H1 (cell line): ENCODE measurements around the gene TFR2. TPM values are rescaled to one million over a fixed set of nuclear protein-coding genes. Genes with fewer than 3 reads are reported as not detected.

Source experiments
- CTCF ChIA-PET: fragments of 300-600 bp; sonication (Branson Sonifier 250); formaldehyde crosslinking; loops from one replicate; lab custom pipeline; 2021; ENCODE audit not compliant: partially characterized antibody; lab: Charles Lee
- POLR2A ChIA-PET: fragments of 300-600 bp; sonication (Branson Sonifier 250); formaldehyde crosslinking; loops from one replicate; lab custom pipeline; 2021; ENCODE audit warnings: inconsistent platforms; ENCODE audit not compliant: partially characterized antibody; lab: Charles Lee
- DNase-seq, 2 experiments: peaks; one replicate each; pipeline versions ENCODE4 v3.0.0 to v3.0.0-alpha.2; 2010 to 2022; ENCODE audit warnings: low spot score in 2 of 2, low read depth in 1 of 2, mixed read lengths in 1 of 2
- FAIRE-seq: peaks from 2 replicates; lab custom pipeline; 2011; peaks lifted over from hg19 to GRCh38; lab: Jason Lieb, UNC
- H2AFZ ChIP-seq: 2 replicates; pipeline ENCODE4 v1.8.1; 2012; ENCODE audit warnings: low read length, inconsistent platforms
- H2AK5ac ChIP-seq: 2 replicates; pipeline ENCODE4 v1.6.1; 2013; ENCODE audit warnings: low read depth, low read length
- H2BK120ac ChIP-seq: replicated peaks from 2 replicates; pipeline ENCODE3; 2013; ENCODE audit warnings: low read depth, low read length, inconsistent platforms
- H2BK12ac ChIP-seq: 2 replicates; pipeline ENCODE4 v1.6.1; 2013; ENCODE audit warnings: low read depth, low read length
- H2BK15ac ChIP-seq: 2 replicates; pipeline ENCODE4 v1.6.1; 2013; ENCODE audit warnings: low read length
- H2BK20ac ChIP-seq: 2 replicates; pipeline ENCODE4 v1.6.1; 2013; ENCODE audit warnings: low read length
- H2BK5ac ChIP-seq: 2 replicates; pipeline ENCODE4 v1.6.1; 2013; ENCODE audit warnings: low read depth, low read length
- H3K14ac ChIP-seq: 2 replicates; pipeline ENCODE4 v1.6.1; 2013; ENCODE audit warnings: inconsistent platforms; ENCODE audit not compliant: insufficient read length
- H3K18ac ChIP-seq: 2 replicates; pipeline ENCODE4 v1.6.1; 2013; ENCODE audit warnings: low read length; ENCODE audit errors: extremely low read depth
- H3K23ac ChIP-seq: 2 replicates; pipeline ENCODE4 v1.6.1; 2013; ENCODE audit warnings: inconsistent platforms; ENCODE audit not compliant: insufficient read length
- H3K23me2 ChIP-seq: 2 replicates; pipeline ENCODE4 v1.6.1; 2013; ENCODE audit warnings: low read depth, low read length
- H3K27ac ChIP-seq: 2 replicates; pipeline ENCODE4 v1.6.1; 2011; ENCODE audit warnings: low read depth, low read length, inconsistent platforms
- H3K27me3 ChIP-seq, 4 experiments: replicated peaks in 1 of 4; 1 replicate in 1 of 4; 2 replicates in 3 of 4; pipeline versions ENCODE4 v1.6.1 to v1.8.1; 2011 to 2013; ENCODE audit warnings: low read length in 3 of 4, mild to moderate bottlenecking in 3 of 4, inconsistent platforms in 2 of 4, mixed read lengths in 2 of 4, moderate library complexity in 1 of 4; ENCODE audit not compliant: control insufficient read depth in 3 of 4, insufficient read depth in 3 of 4; ENCODE audit errors: extremely low read depth in 1 of 4
- H3K36me3 ChIP-seq, 4 experiments: 2 replicates each; pipeline versions ENCODE4 v1.6.1 to v1.8.1; 2011 to 2013; ENCODE audit warnings: mild to moderate bottlenecking in 4 of 4, low read length in 3 of 4, moderate library complexity in 2 of 4, control low read depth in 1 of 4, inconsistent platforms in 1 of 4; ENCODE audit not compliant: insufficient read depth in 4 of 4, control insufficient read depth in 2 of 4
- H3K4ac ChIP-seq: replicated peaks from 2 replicates; pipeline ENCODE3; 2013; ENCODE audit warnings: low read length, low read depth, mixed read lengths, inconsistent platforms; ENCODE audit not compliant: insufficient read length
- H3K4me1 ChIP-seq, 4 experiments: replicated peaks in 1 of 4; 1 replicate in 1 of 4; 2 replicates in 3 of 4; pipeline versions ENCODE4 v1.6.1 to v1.8.1; 2011 to 2013; ENCODE audit warnings: low read length in 3 of 4, inconsistent platforms in 2 of 4, mixed read lengths in 1 of 4; ENCODE audit not compliant: insufficient read depth in 4 of 4, control insufficient read depth in 3 of 4
- H3K4me2 ChIP-seq, 2 experiments: 2 replicates each; pipeline versions ENCODE4 v1.6.1 to v1.8.1; 2011 to 2013; ENCODE audit warnings: low read depth in 2 of 2, low read length in 2 of 2, control low read depth in 1 of 2, inconsistent platforms in 1 of 2, mild to moderate bottlenecking in 1 of 2; ENCODE audit not compliant: insufficient read depth in 1 of 2
- H3K4me3 ChIP-seq, 4 experiments: fragments of 200-600, 300-600 bp in 1 of 4; sonication (generic), shearing (Covaris generic), sonication (Bioruptor Twin) in 1 of 4; 2 replicates each; pipeline versions ENCODE4 v1.5.1 to v1.8.1; 2011 to 2016; ENCODE audit warnings: low read length in 4 of 4, low read depth in 3 of 4, control low read depth in 2 of 4, inconsistent platforms in 2 of 4, mild to moderate bottlenecking in 2 of 4, mixed read lengths in 1 of 4, moderate library complexity in 1 of 4; ENCODE audit not compliant: insufficient read depth in 2 of 4; ENCODE audit errors: extremely low read depth in 1 of 4
- H3K56ac ChIP-seq: replicated peaks from 2 replicates; pipeline ENCODE3; 2013; ENCODE audit warnings: low read depth, mild to moderate bottlenecking, mixed read lengths, low read length, inconsistent platforms; ENCODE audit not compliant: insufficient read length
- H3K79me1 ChIP-seq: 2 replicates; pipeline ENCODE4 v1.6.1; 2013; ENCODE audit warnings: low read depth, low read length, control low read depth
- H3K79me2 ChIP-seq, 2 experiments: 2 replicates each; pipeline versions ENCODE4 v1.6.1 to v1.8.1; 2012 to 2013; ENCODE audit warnings: low read length in 2 of 2, mild to moderate bottlenecking in 2 of 2, inconsistent platforms in 1 of 2; ENCODE audit not compliant: insufficient read depth in 2 of 2, control insufficient read depth in 1 of 2
- H3K9ac ChIP-seq, 4 experiments: replicated peaks in 1 of 4; 1 replicate in 1 of 4; 2 replicates in 3 of 4; pipeline versions ENCODE4 v1.6.1 to v1.8.1; 2011 to 2013; ENCODE audit warnings: low read depth in 3 of 4, low read length in 3 of 4, control low read depth in 2 of 4, mild to moderate bottlenecking in 2 of 4, moderate library complexity in 2 of 4, inconsistent platforms in 1 of 4; ENCODE audit errors: extremely low read depth in 1 of 4
- H3K9me3 ChIP-seq, 2 experiments: 2 replicates each; pipeline versions ENCODE4 v1.6.1 to v1.8.1; 2012 to 2013; ENCODE audit warnings: mild to moderate bottlenecking in 2 of 2, moderate library complexity in 2 of 2, control low read depth in 1 of 2, inconsistent platforms in 1 of 2, low read depth in 1 of 2, low read length in 1 of 2, mixed read lengths in 1 of 2; ENCODE audit not compliant: insufficient read depth in 2 of 2
- H4K20me1 ChIP-seq, 2 experiments: replicated peaks in 1 of 2; 2 replicates each; pipeline versions ENCODE3 to v1.8.1; 2011 to 2013; ENCODE audit warnings: inconsistent platforms in 2 of 2, low read length in 2 of 2, mild to moderate bottlenecking in 1 of 2; ENCODE audit not compliant: insufficient read depth in 2 of 2, control insufficient read depth in 1 of 2
- H4K5ac ChIP-seq: 2 replicates; pipeline ENCODE4 v1.6.1; 2013; ENCODE audit warnings: low read length, low read depth, mixed read lengths, inconsistent platforms; ENCODE audit not compliant: insufficient read length
- H4K8ac ChIP-seq: 2 replicates; pipeline ENCODE4 v1.8.0; 2013; ENCODE audit warnings: mild to moderate bottlenecking, moderate library complexity, low read length, inconsistent platforms; ENCODE audit not compliant: insufficient read depth; ENCODE audit errors: extremely low read depth
- H4K91ac ChIP-seq: replicated peaks from 2 replicates; pipeline ENCODE3; 2013; ENCODE audit warnings: low read length, mixed read lengths, inconsistent platforms; ENCODE audit not compliant: insufficient read length
- JUND ChIP-seq: IDR thresholded peaks from 2 replicates; pipeline ENCODE4 v1.6.1; 2011; ENCODE audit warnings: mild to moderate bottlenecking, improper control_type of control experiment, low read length
- RAD21 ChIP-seq, 2 experiments: IDR thresholded peaks in 1 of 2; conservative IDR thresholded peaks in 1 of 2; 2 replicates each; pipeline ENCODE4 v1.6.1; 2011; ENCODE audit warnings: low read depth in 2 of 2, low read length in 2 of 2, improper control_type of control experiment in 1 of 2, inconsistent platforms in 1 of 2, mild to moderate bottlenecking in 1 of 2, moderate library complexity in 1 of 2
- TEAD4 ChIP-seq: IDR thresholded peaks from 2 replicates; pipeline ENCODE4 v1.6.1; 2012; ENCODE audit warnings: low read depth, low read length, inconsistent platforms, mixed read lengths
- WGBS, 2 experiments: shearing (Covaris generic) in 1 of 2; methylation state at CpG; one replicate each; pipeline versions ENCODE4 v1.1.6 to v1.1.7; 2013 to 2015; ENCODE audit warnings: low lambda C conversion rate in 2 of 2, mixed read lengths in 2 of 2, inconsistent platforms in 1 of 2, low coverage in 1 of 2, missing lambda C conversion rate in 1 of 2; ENCODE audit not compliant: insufficient replicate concordance in 2 of 2, insufficient coverage in 1 of 2, insufficient read length in 1 of 2; ENCODE audit errors: extremely low coverage in 1 of 2, missing lambda C conversion rate in 1 of 2; 5-methylcytosine and 5-hydroxymethylcytosine counted together
- polyA plus RNA-seq, 7 experiments: library from polyadenylated mRNA; depleted of rRNA in 3 of 7; stranded (reverse) in 5 of 7; unstranded in 2 of 7; fragments of >200 nt in 5 of 7; fragments of 200-250 nt in 2 of 7; gene quantifications; 1 replicate in 5 of 7; 2 replicates in 1 of 7; 4 replicates in 1 of 7; pipeline versions ENCODE4 v1.2.1 to v1.2.3, GENCODE V29; 2011 to 2013; ENCODE audit warnings: missing spikeins in 2 of 7, mixed read lengths in 2 of 7
- total RNA-seq: library from RNA; stranded (reverse); fragmentation: NEBNext Ultra II Directional; extraction: Animal tissue kit (Norgen Biotek cat#: 25700); gene quantifications from 2 replicates; pipeline ENCODE4 v1.2.1, GENCODE V29; 2021
- TF ChIP-seq, protein P1 (sequence below): IDR thresholded peaks from 2 replicates; pipeline ENCODE4 v1.6.1; 2011; ENCODE audit warnings: low read length, improper control_type of control experiment

The TFR2 gene
- total and polyA plus RNA-seq, 2 of the 8 experiments (the other 6 are each of a cell fraction or from before 2014, with no cell fraction given), result 4.6 to 5.7 TPM

DNA sequence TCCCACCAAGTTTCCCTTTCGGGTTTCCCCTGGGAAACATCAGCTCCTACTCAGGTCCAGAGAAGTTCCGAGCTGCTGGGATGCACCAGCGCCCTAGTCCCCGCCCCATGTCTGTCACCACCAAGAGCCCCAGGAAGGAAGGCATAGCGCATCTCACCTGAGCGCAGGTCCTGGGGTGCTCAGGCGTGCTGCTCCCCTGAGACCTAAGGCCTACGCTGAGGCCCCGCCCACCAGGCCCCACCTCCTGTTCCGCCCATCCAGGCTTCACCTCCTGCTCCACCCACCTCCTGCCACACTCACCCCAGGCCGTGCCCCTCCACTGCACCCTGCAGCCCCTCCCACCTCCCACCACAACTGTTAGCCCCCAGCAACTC lies 1.2 kb upstream of the TFR2 start:
- H4K5ac ChIP-seq, result no peak overlapping the region
- H2BK12ac ChIP-seq, result no peak overlapping the region
- no peak overlapping the region for H3K56ac ChIP-seq
- H3K27me3 ChIP-seq, result no peaks in the 10 kb centered on the region
- no peak overlapping the region for H3K9ac ChIP-seq
- H3K4me2 ChIP-seq, result peak overlapping the region; percentile 7 to 40; a peak in 1 of 4 replicates
- no peak overlapping the region for H3K4me3 ChIP-seq
- H3K27ac ChIP-seq, result no peak overlapping the region
- no peak overlapping the region for H3K18ac ChIP-seq
- H3K4ac ChIP-seq, result no peak overlapping the region
- H3K14ac ChIP-seq, result no peak overlapping the region
- no peaks in the 10 kb centered on the region for H3K79me1 ChIP-seq
- H2BK120ac ChIP-seq, result no peak overlapping the region
- no peak overlapping the region for H2BK5ac ChIP-seq
- no peaks in the 10 kb centered on the region for H3K36me3 ChIP-seq
- H2AFZ ChIP-seq, result no peak overlapping the region
- 60% methylated on average over 2 of the region's 11 CpGs; no CpG with 5 or more reads in 1 of the 2 experiments for WGBS, 2 experiments
- DNase-seq, result peak; percentile 31 to 88
- peaks cover 2% of the 10 kb centered on the region; the same call in 1 of the 2 replicates for H3K23me2 ChIP-seq
- H4K8ac ChIP-seq, result no peak overlapping the region
- no peak overlapping the region for H2BK15ac ChIP-seq
- no peak overlapping the region for H2AK5ac ChIP-seq
- POLR2A ChIA-PET, result interaction anchor here (0.9 to 2.0 kb wide), 5 partner anchors 13 to 63 kb away, joined by 3 to 5 read pairs (median 4); partner anchors contain the start of gene ACTL6B
- FAIRE-seq, result no peak
- CTCF ChIA-PET, result interaction anchor here (0.6 to 1.9 kb wide), 16 partner anchors 8 to 452 kb away, joined by 3 to 13 read pairs (median 3); no protein-coding TSS in a partner anchor
- no peak overlapping the region for H3K23ac ChIP-seq
- no peak overlapping the region for H4K91ac ChIP-seq
- no peaks in the 10 kb centered on the region for H4K20me1 ChIP-seq
- 0 out of 4 replicates have a peak, but pooled peaks of 1 of the 2 experiments have one; percentile 2 for TF ChIP-seq RAD21 (IDR thresholded peaks at IDR 0.05 in 1 of 2, conservative IDR thresholded peaks at IDR 0.05 in 1 of 2; ENCODE audit: low read depth in 2 of 2, low read length in 2 of 2)
- TF ChIP-seq JUND, result no peak
- no peak for TF ChIP-seq TEAD4
- TF ChIP-seq, protein P1, sequence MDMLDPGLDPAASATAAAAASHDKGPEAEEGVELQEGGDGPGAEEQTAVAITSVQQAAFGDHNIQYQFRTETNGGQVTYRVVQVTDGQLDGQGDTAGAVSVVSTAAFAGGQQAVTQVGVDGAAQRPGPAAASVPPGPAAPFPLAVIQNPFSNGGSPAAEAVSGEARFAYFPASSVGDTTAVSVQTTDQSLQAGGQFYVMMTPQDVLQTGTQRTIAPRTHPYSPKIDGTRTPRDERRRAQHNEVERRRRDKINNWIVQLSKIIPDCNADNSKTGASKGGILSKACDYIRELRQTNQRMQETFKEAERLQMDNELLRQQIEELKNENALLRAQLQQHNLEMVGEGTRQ, result no peak
- no peaks in the 10 kb centered on the region for H3K9me3 ChIP-seq
- H3K4me1 ChIP-seq, result peaks cover 0 to 33% (median 18%) of the 10 kb centered on the region in 4 experiments; a peak in 6 of 7 replicates
- H2BK20ac ChIP-seq, result no peak overlapping the region
- H3K79me2 ChIP-seq, result no peaks in the 10 kb centered on the region
